OCI-LY3 (cell line): ENCODE data around the gene HSPA12A.

ENCODE experiments used
- CTCF ChIP-seq: fragments of 200-600, 300-600 bp; sonication (generic); IDR thresholded peaks from 2 replicates; pipeline ENCODE4 v1.5.1; 2014; ENCODE audit warnings: antibody characterized with exemption, low read length, low read depth
- EZH2phosphoT487 ChIP-seq: fragments of 200-600 bp; shearing (Covaris generic); IDR thresholded peaks from 2 replicates; pipeline ENCODE4 v1.6.1; 2018; ENCODE audit warnings: antibody characterized with exemption, mixed run types, low read depth

GRCh38 chr10:116775488-116776400, 33.4 kb upstream of the HSPA12A start:
- TF ChIP-seq CTCF (no peak), EZH2phosphoT487 (no peak)
